Measurements from ENCODE around the gene VSIG10.

Gene VSIG10

GRCh38 chr12:118034429-118035189 is 69.2 kb downstream of the VSIG10 start:
- H3K27me3 ChIP-seq (ENCODE audit: insufficient read depth, low read depth), result no peaks in the 10 kb centered on the region
- no peak overlapping the region for H3K9ac ChIP-seq
- no peaks in the 10 kb centered on the region for H3K36me3 ChIP-seq (ENCODE audit: insufficient read depth)
- peaks cover 30% of the 10 kb centered on the region for H3K4me1 ChIP-seq (ENCODE audit: low read depth, poor library complexity, severe bottlenecking)
- H3K79me2 ChIP-seq (ENCODE audit: insufficient read depth, low read depth), result no peaks in the 10 kb centered on the region
- no peak overlapping the region for H3K4me2 ChIP-seq
- TF ChIP-seq CTCF (conservative IDR thresholded peaks at IDR 0.05; ENCODE audit: low read depth, low read length), result no peak
- H3K4me3 ChIP-seq (IDR thresholded peaks at IDR 0.05; ENCODE audit: insufficient read depth, low read depth, low read length), result no peak overlapping the region
- peak overlapping the region; percentile 21; the same call in 1 of the 2 replicates for H3K27ac ChIP-seq
- no peak overlapping the region for H2AFZ ChIP-seq (ENCODE audit: low read depth)
- H4K20me1 ChIP-seq (ENCODE audit: insufficient read depth), result no peaks in the 10 kb centered on the region

GRCh38 chr12:118033902-118034301 is 69.9 kb downstream of the VSIG10 start:
- H3K36me3 ChIP-seq (ENCODE audit: insufficient read depth), result no peaks in the 10 kb centered on the region
- H3K4me2 ChIP-seq, result no peak overlapping the region
- H3K27ac ChIP-seq, result no peak overlapping the region; the same call in 1 of the 2 replicates
- no peaks in the 10 kb centered on the region for H4K20me1 ChIP-seq (ENCODE audit: insufficient read depth)
- H3K27me3 ChIP-seq (ENCODE audit: insufficient read depth, low read depth), result no peaks in the 10 kb centered on the region
- no peak for TF ChIP-seq CTCF (conservative IDR thresholded peaks at IDR 0.05; ENCODE audit: low read depth, low read length)
- H3K4me3 ChIP-seq (IDR thresholded peaks at IDR 0.05; ENCODE audit: insufficient read depth, low read depth, low read length), result no peak overlapping the region
- no peak overlapping the region for H3K9ac ChIP-seq
- peaks cover 30% of the 10 kb centered on the region for H3K4me1 ChIP-seq (ENCODE audit: low read depth, poor library complexity, severe bottlenecking)
- H3K79me2 ChIP-seq (ENCODE audit: insufficient read depth, low read depth), result no peaks in the 10 kb centered on the region
- H2AFZ ChIP-seq (ENCODE audit: low read depth), result no peak overlapping the region

GRCh38 chr12:118033323-118033722 is 70.5 kb downstream of the VSIG10 start:
- no peak overlapping the region for H2AFZ ChIP-seq (ENCODE audit: low read depth)
- no peaks in the 10 kb centered on the region for H3K27me3 ChIP-seq (ENCODE audit: insufficient read depth, low read depth)
- H3K27ac ChIP-seq, result no peak overlapping the region
- H3K4me3 ChIP-seq (IDR thresholded peaks at IDR 0.05; ENCODE audit: insufficient read depth, low read depth, low read length), result no peak overlapping the region
- no peaks in the 10 kb centered on the region for H4K20me1 ChIP-seq (ENCODE audit: insufficient read depth)
- no peaks in the 10 kb centered on the region for H3K36me3 ChIP-seq (ENCODE audit: insufficient read depth)
- peaks cover 30% of the 10 kb centered on the region for H3K4me1 ChIP-seq (ENCODE audit: low read depth, poor library complexity, severe bottlenecking)
- H3K9ac ChIP-seq, result no peak overlapping the region
- TF ChIP-seq CTCF (conservative IDR thresholded peaks at IDR 0.05; ENCODE audit: low read depth, low read length), result no peak
- no peak overlapping the region for H3K4me2 ChIP-seq
- H3K79me2 ChIP-seq (ENCODE audit: insufficient read depth, low read depth), result no peaks in the 10 kb centered on the region

- Histone ChIP-seq H3K27me3 (ENCODE audit: insufficient read depth, low read depth) (no peaks in the 10 kb centered on the region), H3K4me2 (no peak overlapping the region), H3K4me3 (IDR thresholded peaks at IDR 0.05; ENCODE audit: insufficient read depth, low read depth, low read length) (no peak overlapping the region), H3K4me1 (ENCODE audit: low read depth, poor library complexity, severe bottlenecking) (peaks cover 22% of the 10 kb centered on the region), H3K9ac (no peak overlapping the region), H4K20me1 (ENCODE audit: insufficient read depth) (no peaks in the 10 kb centered on the region), H2AFZ (ENCODE audit: low read depth) (no peak overlapping the region), H3K36me3 (ENCODE audit: insufficient read depth) (no peaks in the 10 kb centered on the region), H3K79me2 (ENCODE audit: insufficient read depth, low read depth) (no peaks in the 10 kb centered on the region), H3K27ac (no peak overlapping the region)
- TF ChIP-seq CTCF (conservative IDR thresholded peaks at IDR 0.05; ENCODE audit: low read depth, low read length), result no peak
These were observed 71.6 kb downstream of the VSIG10 start for GRCh38 chr12:118032188-118032587.

Data from KMS-11 (cell line).